ENCODE results near the gene VEPH1.

DNA sequence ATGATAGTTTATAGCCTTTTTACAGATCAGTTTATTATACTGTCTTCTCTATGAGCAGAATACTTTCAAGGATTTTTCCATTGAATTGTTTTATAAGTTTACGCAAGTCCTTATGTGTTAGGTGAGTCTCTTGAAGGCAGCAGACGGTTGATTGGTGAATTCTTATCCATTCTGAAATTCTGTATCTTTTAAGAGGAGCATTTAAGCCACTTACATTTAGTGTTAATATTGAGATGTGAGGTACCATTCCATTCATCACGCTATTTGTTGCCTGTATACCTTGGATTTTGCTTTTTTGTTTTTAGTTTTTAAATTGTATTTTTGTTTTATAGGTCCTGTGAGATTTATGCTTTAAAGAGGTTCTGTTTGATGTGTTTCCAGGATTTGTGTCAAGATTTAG, 32.5 kb upstream of the VEPH1 start:
- TF ChIP-seq EZH2 (IDR thresholded peaks at IDR 0.05; ENCODE audit: borderline replicate concordance, low read length): no peak
- TF ChIP-seq, protein P1, sequence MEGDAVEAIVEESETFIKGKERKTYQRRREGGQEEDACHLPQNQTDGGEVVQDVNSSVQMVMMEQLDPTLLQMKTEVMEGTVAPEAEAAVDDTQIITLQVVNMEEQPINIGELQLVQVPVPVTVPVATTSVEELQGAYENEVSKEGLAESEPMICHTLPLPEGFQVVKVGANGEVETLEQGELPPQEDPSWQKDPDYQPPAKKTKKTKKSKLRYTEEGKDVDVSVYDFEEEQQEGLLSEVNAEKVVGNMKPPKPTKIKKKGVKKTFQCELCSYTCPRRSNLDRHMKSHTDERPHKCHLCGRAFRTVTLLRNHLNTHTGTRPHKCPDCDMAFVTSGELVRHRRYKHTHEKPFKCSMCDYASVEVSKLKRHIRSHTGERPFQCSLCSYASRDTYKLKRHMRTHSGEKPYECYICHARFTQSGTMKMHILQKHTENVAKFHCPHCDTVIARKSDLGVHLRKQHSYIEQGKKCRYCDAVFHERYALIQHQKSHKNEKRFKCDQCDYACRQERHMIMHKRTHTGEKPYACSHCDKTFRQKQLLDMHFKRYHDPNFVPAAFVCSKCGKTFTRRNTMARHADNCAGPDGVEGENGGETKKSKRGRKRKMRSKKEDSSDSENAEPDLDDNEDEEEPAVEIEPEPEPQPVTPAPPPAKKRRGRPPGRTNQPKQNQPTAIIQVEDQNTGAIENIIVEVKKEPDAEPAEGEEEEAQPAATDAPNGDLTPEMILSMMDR (conservative IDR thresholded peaks at IDR 0.05 in 1 of 2, IDR thresholded peaks at IDR 0.05 in 1 of 2; ENCODE audit: extremely low read depth in 1 of 2, insufficient read depth in 1 of 2, low read depth in 1 of 2, low read length in 2 of 2): no peak
